ENCODE data around the gene UFM1.
"Not testable (repeated sequence)": the region's sequence is repeated elsewhere in the genome, so short reads cannot be mapped to it uniquely, and the experiment has no call there.

Gene UFM1

DNA sequence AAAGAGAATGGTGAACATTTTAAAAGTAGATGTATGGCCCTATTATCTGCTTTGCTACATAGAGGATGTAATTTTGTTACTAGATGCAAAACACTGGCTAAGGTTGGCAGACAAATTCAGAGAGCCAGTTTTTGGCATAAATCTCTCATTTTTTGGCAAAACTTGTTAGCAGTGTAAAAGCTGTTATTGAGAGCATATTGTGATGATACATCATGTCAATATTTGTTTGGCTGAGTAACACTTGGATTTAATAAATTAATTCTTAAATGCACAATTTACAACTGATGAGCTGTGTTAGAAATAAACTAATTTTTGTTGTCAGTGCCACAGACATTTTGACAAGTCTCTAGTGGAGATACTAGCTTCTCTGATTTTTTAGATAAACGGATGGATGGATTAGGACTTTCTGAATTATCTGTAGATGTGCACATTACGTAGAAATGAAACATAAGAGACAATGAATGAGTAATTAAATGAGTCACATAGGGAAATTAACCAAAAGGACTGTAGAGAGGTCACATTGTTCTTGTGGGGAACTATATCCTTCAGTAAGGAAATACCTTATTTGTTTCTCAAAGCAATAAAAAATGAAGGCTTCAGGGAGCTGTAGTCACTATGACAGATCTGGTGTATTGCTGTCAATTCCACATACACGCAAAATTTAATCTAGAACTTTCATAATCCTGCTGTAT lies 17.4 kb downstream of the UFM1 start:
- DNase-seq (ENCODE audit: low read depth), result no peak

DNA sequence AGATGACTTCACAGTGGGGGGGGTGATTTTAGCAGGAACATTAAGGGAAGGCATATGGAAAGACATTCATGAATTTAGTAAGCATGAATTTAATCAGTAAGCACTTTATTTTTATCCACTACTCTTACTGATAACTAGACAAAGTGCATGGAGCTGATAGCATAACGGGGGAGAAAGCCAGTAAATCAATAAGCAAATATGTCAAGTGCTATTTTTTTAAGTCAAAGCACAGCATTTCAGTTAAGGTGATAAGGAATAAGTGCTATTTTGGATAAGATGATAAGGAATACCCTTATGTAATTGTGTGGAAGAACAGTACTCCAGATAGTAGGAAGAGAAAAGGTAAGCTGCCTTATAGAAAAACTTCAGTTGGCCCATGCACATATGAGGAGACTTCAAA lies 19.4 kb downstream of the UFM1 start:
- no peak for DNase-seq (ENCODE audit: low read depth)

DNA sequence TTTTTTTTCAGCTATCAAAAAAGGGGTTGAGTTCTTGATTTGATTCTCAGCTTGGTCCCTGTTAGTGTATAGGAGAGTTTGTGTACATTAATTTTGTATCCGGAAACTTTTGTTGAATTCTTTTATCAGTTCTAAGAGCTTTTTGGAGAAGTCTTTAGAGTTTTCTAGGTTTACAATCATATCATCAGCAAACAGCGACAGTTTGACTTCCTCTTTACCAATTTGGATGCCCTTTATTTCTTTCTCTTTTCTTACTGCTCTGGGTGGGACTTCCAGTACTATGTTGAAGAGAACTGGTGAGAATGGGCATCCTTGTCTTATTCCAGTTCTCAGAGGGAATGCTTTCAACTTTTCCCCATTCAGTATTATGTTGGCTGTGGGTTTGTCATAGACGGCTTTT lies 20.4 kb downstream of the UFM1 start:
- not testable (repeated sequence) for DNase-seq (ENCODE audit: low read depth)

DNA sequence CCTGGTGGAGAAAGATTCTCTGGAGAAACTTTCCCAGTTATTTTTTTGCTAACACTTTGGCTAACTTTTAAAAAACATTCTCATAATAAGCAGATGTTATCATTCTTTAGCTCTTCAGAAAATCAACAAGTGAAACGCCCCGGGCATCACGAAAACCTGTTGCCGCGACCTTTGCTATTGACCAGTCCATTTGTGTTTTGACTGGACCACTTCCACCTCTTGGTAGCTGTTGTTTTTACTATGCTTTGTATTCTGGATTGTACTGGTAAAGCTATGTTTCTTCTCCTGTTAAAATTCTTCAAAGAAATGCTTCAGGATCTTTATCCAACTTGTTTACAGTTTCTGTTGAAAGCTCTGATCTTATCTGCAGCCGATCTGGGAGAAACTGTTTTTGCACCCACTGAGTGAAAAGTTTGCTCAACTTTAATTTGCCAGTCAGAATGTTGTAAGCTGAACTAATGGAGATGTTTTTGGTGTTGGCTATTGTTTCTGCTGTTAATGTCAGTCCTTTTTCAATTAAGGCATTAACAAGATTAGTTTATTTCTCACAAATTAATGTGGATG lies 23.3 kb downstream of the UFM1 start:
- DNase-seq (ENCODE audit: low read depth), result no peak

DNA sequence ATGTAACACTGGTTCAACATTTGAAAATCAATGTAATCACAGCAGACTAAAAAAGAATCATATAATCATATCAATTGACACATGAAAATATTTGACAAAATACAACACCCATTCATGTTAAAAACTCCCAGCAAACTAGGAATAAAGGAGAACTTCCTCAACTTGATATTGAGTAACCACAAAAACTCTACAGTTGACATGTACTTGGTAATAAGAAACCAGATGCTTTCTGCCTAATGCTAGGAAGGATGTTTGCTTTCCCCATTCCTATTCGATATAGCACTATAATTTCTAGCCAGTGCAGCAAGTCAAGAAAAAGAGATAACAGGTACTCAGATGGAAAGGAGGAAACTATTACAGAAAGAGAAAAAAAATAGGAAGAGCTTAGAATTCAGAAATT lies 26.9 kb downstream of the UFM1 start:
- DNase-seq (ENCODE audit: low read depth), result no peak

DNA sequence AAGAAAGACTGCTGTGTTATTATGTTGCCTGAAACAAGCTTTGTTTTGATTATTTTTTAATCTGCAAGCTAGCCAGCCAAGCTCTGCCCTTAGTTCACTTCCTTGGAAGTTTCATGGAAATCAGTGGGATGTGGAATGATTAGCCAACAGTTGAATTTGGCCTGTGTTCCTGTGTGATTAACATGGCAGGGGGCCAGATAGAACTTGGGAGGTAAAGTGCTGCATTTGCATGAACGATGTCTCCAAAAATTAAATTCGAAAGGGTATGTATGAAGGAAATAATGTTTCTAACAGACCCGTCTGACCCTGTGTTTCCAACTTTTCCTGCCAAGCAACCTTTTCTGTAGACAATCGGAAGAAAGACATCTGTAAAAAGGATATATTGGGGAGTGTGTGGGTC lies 32.2 kb downstream of the UFM1 start:
- DNase-seq (ENCODE audit: low read depth), result no peak

DNA sequence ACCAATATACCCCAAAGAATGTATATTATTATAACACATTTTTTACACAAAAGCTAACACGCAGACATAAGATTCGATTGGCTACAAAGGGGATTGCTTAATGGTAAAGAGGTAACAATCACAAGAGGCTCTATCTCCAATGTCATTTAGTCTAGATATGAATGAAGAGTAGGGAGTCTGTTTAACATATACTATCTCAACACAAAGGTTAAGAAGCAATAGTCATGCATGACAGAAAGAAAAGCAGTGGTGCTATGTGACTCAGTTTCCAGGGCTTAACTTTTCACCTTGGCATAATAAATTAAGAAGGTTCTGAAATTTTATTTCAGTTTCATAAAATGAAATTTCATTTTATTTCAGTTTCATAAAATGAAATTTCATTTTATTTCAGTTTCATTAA lies 33.3 kb downstream of the UFM1 start:
- no peak for DNase-seq (ENCODE audit: low read depth)

DNA sequence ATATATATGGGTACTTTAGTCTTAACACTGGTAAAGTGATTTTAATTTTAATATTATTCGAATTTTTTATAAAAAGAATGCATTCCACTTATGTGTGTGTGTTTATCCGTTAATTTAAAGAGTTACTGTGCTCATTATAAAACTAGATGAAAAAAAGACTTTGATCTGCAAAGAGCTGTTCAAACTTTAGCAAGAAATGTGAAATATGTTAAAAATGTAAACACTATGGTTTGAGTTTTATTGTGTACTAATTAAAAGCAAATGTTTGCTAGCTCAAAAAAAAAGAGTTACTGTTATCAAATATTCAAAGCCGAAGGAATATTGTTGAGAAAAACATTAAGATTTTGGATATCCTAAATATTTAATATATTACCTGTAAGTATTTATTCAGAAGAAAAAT lies 34.5 kb downstream of the UFM1 start:
- no peak for DNase-seq (ENCODE audit: low read depth)

DNA sequence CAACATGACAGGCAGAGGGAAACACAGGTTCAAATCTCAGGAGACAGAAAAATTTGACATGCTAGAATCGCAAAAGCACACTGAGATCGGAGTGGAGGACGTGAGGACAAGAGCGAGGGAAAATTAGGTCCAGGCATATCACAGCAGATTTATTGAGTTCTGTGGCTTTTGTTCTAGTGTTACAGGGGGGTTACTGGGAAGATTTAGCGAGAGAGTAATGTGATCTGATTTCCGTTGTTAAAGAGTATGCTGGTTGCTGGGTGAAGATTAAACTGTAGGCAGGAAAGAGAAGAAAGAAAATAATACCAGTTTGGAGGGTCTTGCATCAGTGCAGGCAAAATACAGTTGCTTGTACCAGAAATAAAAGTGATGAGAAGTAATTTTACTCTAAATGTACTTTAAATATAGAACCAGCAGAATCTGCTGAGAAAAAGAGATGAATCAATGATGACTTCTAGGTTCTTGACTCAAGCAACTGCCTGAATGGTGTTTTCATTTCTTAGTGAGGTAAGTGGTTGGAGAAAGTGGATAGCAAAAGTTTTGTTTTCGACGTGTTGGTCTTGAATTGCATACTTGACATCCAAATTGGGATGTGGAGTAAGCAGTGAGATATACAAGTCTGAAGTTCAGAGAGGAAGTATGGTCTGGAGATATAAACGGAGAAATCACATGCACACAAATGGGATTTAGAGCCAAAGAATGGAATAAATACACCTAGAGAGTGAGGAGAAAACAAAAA lies 35.7 kb downstream of the UFM1 start:
- DNase-seq (ENCODE audit: low read depth), result no peak

DNA sequence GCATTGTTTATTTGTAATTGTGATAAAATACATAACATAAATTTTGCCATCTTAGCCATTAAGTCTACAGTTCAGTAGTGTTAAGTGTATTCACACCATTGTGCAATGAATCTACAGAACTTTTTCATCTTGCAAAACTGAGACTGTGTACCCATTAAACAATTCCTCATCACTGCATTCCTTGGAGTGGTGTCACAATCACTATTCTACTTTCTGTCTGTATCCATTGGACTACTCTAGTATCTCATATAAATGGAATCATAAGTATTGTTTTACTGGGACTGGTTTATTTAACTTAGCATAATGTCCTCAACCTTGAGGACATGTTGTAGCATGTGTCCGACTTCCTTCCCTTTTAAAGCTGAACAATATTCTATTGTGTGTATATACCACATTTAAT lies 36.8 kb downstream of the UFM1 start:
- DNase-seq (ENCODE audit: low read depth), result no peak

DNA sequence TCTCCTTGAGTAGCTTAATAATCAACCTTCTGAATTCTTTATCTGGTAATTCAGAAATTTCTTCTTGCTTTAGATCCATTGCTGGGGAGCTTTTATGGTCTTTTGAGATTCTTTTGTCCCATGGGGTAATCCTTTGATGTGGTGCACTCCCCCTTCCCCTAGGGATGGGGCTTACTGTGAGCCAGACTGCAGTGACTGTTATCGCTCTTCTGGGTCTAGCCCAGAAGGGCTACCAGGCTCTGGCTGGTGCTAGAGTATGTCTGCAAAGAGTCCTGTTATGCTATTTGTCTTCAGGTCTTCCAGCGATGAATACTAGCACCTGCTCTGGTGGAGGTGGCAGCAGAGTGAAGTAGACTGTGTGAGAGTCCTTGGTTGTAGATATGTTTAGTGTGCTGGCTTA lies 41.7 kb downstream of the UFM1 start:
- no peak for DNase-seq (ENCODE audit: low read depth)

DNA sequence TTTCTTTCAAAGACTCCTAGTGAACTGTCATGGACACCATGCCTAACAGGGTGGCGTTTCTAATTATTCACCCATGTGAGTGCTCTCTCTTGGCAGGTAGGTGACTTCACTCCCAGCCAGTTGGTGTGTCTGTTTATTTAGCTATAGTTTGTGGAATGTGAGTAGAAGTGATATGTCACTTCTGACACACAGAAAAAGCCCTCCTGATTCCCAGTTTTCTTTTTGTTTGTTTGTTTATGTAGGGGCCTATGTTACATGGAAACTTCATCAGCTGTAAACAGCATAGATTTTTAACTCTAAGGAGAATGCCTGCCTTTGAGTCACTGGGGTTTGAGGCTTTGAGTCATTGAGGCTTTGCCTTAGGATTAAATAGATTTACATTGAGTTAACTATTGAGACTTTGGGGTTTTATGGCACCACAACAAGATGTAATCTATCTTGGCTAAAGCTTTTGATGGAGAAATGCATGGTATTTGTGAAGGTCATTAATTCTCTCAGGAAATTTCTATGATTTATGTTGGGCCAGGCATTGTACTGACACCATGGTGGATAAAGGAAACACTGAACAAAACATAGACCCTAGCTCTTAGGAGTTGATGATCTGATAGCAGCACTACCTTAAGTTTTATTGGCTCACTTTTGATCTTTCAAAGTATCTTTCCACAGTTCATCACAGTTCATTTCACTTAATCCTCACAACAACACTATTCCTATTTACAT lies 45.3 kb downstream of the UFM1 start:
- DNase-seq (ENCODE audit: low read depth), result no peak

DNA sequence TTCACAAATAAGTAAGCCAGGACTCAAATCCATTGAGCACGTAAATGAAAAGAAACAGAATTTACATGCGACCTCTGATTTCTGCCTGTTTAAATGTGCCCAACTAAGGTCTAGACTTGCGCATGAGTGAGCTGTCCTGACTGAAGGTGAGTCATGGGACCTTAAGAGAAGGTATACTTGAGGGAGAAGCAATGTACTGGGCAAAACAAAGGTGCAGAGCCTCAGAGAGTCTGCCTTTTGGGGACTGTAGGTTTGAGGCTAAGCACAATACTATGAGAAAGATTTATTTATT lies 45.8 kb downstream of the UFM1 start:
- no peak for DNase-seq (ENCODE audit: low read depth)

DNA sequence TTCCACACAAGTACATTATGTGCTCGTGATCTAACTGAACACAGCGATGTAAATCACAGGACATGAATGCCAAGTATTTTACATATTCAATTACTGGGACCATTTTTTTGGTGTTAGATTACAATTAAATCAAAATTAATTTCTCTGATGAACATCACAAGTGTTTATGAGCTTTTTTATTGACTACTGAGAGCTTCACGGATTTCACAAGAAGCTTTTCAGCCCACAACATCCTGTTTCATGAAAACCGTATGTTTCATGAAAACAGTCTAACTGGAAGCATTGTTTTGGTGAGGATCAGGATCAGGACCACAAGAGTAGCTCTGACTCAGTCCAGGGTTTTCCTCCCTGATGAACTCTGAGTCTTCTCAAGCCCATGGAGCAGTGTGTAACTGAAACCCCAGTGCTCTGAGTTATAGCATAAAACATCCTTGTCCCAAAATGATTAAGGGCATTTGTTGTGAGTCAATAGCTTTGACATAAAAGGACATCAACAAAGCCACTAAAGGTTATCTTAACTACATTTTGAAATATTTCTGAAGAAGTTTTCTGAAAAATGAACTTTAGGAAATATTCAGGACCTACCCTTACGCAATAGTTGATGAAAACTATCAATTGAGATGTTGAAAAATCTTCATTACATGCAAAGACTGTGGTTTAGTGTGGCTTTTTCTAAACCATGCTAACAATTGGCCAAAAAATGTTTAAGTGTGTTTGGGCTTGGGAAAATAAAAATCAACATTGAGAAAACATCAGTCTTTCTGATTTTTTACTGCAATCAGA lies 49.3 kb downstream of the UFM1 start:
- DNase-seq (ENCODE audit: low read depth), result no peak

DNA sequence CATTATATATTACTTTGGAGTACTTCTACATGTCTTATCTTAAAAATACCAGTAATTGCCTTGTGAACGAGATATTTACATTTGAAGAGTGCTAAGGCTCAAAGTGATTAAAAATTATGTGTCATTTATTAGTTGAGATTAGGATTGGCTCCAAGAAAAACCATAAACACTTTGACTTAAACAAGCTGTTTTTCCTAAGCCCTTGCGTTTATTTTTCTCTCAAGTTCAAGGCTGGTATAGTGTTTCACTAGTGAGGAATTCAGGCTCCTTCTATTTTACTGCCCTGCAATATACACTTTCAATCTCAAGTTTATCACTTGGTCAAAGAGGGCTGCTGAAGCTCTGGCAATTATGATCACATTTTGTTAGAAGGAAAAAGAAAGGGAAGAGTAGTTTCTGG lies 49.9 kb downstream of the UFM1 start:
- no peak for DNase-seq (ENCODE audit: low read depth)

DNA sequence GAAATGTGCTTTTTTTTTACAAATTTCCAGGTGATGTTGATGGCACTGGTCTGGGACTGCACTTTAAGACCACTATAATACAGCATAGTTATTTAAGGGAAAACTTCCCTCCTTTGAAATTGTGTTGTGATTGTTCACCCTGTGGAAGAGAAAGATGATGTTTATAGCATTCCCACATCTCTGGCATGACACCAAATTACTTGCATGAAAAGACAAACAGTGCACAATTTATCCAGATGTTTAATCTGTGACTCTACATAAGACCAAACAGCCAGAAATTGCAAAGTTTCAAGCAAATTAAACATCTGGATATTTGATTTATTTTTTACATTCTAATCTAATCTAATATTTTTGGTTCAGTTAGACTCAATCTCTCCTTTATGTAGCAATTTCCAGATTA lies 51.6 kb downstream of the UFM1 start:
- DNase-seq (ENCODE audit: low read depth), result no peak

DNA sequence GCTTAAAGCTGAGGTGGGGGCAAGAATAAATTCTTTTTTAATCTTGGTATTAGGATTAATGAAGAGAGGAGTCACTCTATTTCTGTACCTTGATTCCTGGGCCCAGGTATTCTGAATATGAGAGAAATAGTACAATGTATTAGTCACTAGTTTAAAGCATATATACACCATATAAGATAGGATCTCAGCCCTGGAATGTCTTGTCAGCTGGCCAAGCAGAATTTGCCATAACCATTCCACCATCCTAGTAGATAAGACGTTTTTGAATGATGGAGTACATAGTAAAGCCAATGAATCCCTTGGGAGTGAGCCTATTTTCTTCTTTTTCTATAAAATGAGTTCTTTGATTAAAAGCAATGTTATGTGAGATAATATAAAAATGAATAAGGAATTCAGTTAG lies 55.6 kb downstream of the UFM1 start:
- no peak for DNase-seq (ENCODE audit: low read depth)

DNA sequence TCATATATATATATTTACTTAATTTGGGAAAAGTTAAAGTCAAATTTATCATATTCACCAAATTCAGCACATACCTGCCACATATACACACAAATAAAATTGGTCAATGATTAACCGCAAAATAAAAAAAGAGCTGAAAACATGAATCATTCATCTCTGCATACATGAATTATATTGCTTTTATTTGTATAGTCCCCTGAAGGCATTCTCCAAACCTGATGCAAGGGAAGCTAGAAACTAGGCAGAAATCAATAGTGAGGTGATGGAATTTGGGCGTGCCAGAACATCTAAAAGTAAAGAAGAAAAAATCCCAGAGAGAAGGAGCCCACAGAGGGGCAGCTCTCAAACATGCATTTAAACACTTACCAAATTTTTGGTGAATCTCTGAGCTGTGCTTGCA lies 60.1 kb downstream of the UFM1 start:
- no peak for DNase-seq (ENCODE audit: low read depth)

DNA sequence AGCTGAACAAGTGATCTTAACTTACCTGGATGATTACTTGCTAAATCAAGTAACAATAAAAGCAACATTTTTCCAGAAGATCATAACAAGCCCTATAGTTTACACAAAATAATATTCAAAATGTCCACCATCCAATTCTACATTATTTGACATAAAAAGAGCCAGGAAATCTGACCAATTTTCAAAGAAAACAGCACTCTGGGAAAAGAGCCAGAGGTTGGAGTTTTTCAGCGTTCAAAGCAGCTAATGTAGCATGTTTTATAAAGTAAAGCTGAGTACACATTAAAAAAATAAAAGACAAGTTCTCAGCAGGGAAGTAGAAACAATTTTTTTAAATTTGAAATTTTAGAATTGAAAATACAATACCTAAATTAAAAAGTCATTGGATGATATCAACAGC lies 62.6 kb downstream of the UFM1 start:
- DNase-seq (ENCODE audit: low read depth), result no peak
